AG04449 (cell line): ENCODE measurements around the gene SAMD4B.
A peak's percentile ranks its signal among the peaks of the same experiment; 100 is the strongest.

ENCODE experiments used
- CTCF ChIA-PET: fragments of 350-600 bp; formaldehyde crosslinking; extraction: SDS; loops from one replicate; lab custom pipeline; 2021; ENCODE audit warnings: antibody characterized with exemption; lab: Yijun Ruan, JAX
- POLR2A ChIA-PET: fragments of 400-600, 350-600 bp; formaldehyde crosslinking; extraction: SDS; loops from one replicate; lab custom pipeline; 2020; ENCODE audit warnings: antibody characterized with exemption, inconsistent platforms; lab: Yijun Ruan, JAX
- DNase-seq: peaks from one replicate; pipeline ENCODE4 v3.0.0-alpha.2; 2010; ENCODE audit warnings: low read depth, low spot score
- H3K4me3 ChIP-seq: 2 replicates; pipeline ENCODE4 v1.5.1; 2011; ENCODE audit warnings: low read depth, mild to moderate bottlenecking, control low read depth, low read length
- TF ChIP-seq, protein P1 (sequence below): IDR thresholded peaks from one replicate; pipeline ENCODE4 v1.5.1; 2011; ENCODE audit warnings: mild to moderate bottlenecking, moderate library complexity, low read length, control low read depth, inconsistent platforms; ENCODE audit not compliant: insufficient read depth; ENCODE audit errors: missing control alignments

SAMD4B gene

DNA sequence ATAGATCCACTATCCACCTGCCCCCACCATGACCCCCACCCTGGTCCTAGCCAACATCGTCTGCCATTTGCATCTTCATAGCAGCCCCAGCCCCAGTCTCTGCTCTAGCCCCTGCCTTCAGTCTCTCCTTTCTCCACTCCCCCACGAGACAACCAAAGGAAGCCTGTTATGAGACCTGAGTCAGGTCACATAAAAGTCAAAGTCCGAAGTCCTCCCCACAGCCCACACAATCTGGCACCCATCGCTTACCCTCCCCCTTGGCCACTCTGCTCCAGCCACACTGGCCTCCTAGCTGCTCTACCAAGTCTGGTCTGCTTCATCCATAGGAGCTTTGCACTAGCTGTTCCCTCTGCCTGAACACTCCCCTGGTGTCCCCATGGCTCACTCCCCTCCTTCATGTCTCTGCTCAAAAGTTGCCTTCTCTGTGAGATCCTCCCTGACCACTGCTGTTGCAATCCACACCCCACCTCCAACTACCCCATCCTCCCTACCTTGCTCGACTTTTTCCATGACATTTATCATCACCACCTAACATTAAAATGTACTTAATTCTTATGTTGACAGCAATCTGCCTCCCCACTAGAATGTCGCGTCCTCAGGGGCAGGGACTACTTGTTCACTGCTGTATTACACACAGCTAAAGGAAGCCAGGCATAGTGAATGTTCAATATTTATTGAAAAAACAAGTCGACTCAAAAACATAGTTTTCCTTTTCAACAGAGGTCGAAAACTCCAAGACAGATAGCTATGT, 69.0 kb downstream of the SAMD4B start:
- ChIA-PET CTCF (interaction anchor here (0.6 to 2.2 kb wide), 16 partner anchors 8 to 289 kb away, joined by 3 to 102 read pairs (median 7); partner anchors contain the start of genes MED29, PAF1 and RPS16), POLR2A (interaction anchor here (1.2 to 2.3 kb wide), 10 partner anchors 7 to 69 kb away, joined by 4 to 49 read pairs (median 6); partner anchors contain the start of genes MED29, PAF1, RPS16 and SAMD4B)
- H3K4me3 ChIP-seq: peak overlapping the region; percentile 23
- TF ChIP-seq, protein P1, sequence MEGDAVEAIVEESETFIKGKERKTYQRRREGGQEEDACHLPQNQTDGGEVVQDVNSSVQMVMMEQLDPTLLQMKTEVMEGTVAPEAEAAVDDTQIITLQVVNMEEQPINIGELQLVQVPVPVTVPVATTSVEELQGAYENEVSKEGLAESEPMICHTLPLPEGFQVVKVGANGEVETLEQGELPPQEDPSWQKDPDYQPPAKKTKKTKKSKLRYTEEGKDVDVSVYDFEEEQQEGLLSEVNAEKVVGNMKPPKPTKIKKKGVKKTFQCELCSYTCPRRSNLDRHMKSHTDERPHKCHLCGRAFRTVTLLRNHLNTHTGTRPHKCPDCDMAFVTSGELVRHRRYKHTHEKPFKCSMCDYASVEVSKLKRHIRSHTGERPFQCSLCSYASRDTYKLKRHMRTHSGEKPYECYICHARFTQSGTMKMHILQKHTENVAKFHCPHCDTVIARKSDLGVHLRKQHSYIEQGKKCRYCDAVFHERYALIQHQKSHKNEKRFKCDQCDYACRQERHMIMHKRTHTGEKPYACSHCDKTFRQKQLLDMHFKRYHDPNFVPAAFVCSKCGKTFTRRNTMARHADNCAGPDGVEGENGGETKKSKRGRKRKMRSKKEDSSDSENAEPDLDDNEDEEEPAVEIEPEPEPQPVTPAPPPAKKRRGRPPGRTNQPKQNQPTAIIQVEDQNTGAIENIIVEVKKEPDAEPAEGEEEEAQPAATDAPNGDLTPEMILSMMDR: no peak
- no peak for DNase-seq

DNA sequence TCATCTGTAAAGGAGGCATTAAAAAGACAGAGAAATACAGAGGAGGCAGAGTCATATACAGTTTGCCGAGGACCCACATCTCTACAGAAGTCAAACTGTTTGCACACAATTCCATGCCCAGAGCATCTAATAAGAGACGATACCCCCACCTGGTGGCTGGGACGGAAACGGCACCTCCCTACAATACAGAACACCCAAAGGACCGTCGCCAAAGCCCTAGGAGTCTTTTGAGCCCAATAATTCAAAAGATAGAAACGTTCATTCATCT, 69.5 kb downstream of the SAMD4B start:
- ChIA-PET CTCF (interaction anchor here (0.6 to 2.2 kb wide), 16 partner anchors 8 to 290 kb away, joined by 3 to 102 read pairs (median 7); partner anchors contain the start of genes MED29, PAF1 and RPS16), POLR2A (interaction anchor here (0.8 to 2.3 kb wide), 11 partner anchors 8 to 70 kb away, joined by 4 to 49 read pairs (median 6); partner anchors contain the start of genes MED29, PAF1, RPS16 and SAMD4B)
- TF ChIP-seq, protein P1: peak; percentile 80
- no peak for DNase-seq
- H3K4me3 ChIP-seq: peak overlapping the region; percentile 25

DNA sequence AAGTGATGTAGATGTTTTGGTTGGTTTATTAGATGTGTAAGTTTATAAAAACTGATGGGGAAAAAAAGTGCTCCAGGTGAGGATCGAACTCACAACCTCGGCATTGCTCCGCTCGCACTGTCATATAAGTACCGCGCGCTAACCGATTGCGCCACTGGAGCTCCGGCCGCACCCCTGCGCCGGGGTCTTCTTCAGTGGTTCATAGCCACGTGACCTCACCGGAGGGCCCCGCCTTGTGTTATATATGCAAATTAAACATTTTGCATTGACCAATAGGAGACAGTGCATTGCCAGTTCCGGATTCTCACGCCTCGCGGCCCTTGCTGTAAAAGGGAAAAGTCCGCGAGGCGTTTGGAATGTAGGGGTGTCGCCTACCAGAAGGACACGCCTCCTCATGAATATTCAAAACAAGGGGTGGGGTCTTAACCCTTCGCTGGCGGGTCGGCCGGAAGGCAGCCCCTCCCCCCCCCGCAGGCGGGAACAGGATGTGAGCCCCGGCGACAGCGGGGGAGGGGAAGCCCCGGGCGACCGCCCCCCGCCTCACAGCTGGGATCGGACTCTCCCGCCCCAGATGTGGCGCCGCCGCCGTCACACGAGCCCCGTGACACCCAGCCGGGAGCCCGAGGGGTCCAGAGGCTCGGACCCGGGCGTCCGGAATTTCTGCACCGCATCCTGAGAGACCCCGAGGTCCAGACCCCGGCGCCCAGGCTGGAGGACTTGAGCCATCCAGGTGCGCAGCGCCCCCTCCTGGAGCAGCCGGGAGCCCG, 70.1 kb downstream of the SAMD4B start, which contains the start of gene PLEKHG2:
TSS of gene PLEKHG2 (plus strand) at position 570 of the 767 bp plus-strand sequence. CDS start 1,418 bp downstream, outside the sequence.
- TF ChIP-seq, protein P1: peak; percentile 84
- peak within 1 kb of the TSS; percentile 87 for H3K4me3 ChIP-seq
- peak; percentile 99 for DNase-seq
- CTCF ChIA-PET: interaction anchor here (0.7 to 2.2 kb wide), 15 partner anchors 9 to 290 kb away, joined by 3 to 102 read pairs (median 7); partner anchors contain the start of genes MED29, PAF1 and RPS16
- POLR2A ChIA-PET: interaction anchor here (0.8 to 2.3 kb wide), 10 partner anchors 8 to 70 kb away, joined by 4 to 49 read pairs (median 6); partner anchors contain the start of genes MED29, PAF1, RPS16 and SAMD4B

DNA sequence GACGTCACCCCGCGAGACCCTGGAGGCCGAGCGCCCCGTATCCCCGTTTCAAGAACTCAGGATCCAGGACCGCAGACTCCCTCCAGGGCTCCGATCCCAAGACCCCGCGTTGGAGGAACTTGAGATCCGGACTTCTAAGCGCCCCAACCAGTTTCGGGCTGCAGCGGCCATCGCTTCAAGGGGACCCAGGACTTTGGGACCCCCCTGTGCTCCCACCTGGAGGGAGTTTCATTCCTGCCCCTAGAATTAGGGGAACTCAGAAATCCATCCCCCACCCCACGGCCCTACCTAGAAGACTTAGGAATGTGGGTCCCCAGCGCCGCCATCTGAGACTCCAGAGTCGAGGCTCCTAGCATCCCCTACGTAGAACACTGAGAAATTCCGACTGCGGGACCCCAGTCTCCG, 70.6 kb downstream of the SAMD4B start:
- DNase-seq: no peak
- TF ChIP-seq, protein P1: no peak
- peak overlapping the region; percentile 87 for H3K4me3 ChIP-seq
- ChIA-PET POLR2A (interaction anchor here (1.1 to 4.4 kb wide), 6 partner anchors 9 to 23 kb away, joined by 3 to 49 read pairs (median 14); partner anchors contain the start of gene RPS16), CTCF (interaction anchor here (2.0 to 2.2 kb wide), 2 partner anchors 14 to 16 kb away, joined by 20 to 102 read pairs; no protein-coding TSS in a partner anchor)

DNA sequence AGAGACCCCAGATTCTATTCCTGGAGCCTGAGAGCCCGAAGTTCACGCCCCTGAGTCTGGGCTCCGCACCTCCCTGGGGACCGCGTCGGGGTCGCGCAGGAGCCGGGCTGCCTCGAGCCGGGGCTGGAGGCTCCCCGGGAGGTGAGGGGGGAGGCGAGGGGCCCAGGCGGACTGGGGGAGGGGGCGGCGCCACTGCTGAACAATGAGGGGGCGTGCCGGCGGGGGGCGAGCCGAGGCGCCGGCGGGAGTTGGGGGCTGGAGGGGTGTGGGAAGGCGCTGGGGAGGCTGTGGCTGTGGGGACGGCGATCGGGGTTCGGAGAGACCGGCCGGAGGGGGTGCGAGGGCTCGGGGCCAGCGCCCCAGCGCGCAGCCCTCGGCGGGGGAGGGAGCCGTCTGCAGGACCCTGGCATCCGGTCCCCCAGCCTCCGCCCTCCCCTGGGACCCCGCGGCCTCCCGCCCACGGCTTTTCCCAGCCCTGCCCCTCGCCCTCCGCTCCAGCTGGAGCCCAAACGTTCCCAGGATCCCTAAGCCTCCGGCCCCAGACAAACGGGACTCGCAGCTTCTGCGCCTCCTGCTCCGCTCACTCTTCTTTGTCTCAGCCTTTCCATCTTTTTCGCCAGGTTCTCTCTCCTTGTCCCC, 71.2 kb downstream of the SAMD4B start:
- CTCF ChIA-PET: interaction anchor here (1.7 to 4.4 kb wide), 3 partner anchors 14 to 22 kb away, joined by 8 to 26 read pairs (median 20); partner anchors contain the start of genes MED29 and PAF1
- TF ChIP-seq, protein P1: no peak
- H3K4me3 ChIP-seq: peak overlapping the region; percentile 87
- POLR2A ChIA-PET: interaction anchor here (1.1 to 4.4 kb wide), 4 partner anchors 10 to 22 kb away, joined by 3 to 31 read pairs (median 12); partner anchors contain the start of gene RPS16
- no peak for DNase-seq
